ENCODE results near the gene FLNB. TPM values are rescaled to one million over a fixed set of nuclear protein-coding genes. Genes with fewer than 3 reads are reported as not detected.

The FLNB gene
- total RNA-seq, 1 experiment from 2014 or later, result 127 TPM

DNA sequence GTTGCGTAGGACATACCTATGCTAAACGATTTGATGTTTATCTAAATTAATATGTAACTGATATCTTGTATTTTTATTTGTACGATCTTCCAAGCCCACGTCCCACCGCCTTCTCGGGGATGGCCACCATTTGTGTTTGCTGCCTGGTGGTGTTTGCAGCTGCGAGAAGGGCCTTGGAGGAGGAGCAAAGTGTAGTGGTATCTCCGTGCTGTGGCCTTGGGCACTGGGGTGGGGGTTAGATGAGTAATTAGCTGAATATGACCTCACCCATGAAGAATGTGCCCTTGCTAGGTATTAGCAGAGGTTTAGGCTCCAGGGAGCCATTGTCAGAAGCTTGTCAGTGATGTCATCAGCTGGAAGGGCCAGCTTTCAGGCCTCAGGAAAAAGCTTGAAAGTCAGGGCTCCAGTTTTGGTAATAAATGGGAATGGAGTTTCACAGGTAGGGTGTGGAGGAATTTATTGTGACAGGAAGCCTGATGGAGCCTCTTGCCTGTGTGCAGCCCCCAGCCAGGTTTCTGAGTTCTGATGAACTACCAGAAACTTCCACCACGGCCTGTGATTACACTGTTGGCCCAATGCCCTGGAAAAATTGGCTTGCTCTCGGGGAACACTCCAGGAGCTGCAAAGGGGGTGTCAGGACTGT is 41.0 kb downstream of the FLNB start (continued):
- TF ChIP-seq, protein P1, sequence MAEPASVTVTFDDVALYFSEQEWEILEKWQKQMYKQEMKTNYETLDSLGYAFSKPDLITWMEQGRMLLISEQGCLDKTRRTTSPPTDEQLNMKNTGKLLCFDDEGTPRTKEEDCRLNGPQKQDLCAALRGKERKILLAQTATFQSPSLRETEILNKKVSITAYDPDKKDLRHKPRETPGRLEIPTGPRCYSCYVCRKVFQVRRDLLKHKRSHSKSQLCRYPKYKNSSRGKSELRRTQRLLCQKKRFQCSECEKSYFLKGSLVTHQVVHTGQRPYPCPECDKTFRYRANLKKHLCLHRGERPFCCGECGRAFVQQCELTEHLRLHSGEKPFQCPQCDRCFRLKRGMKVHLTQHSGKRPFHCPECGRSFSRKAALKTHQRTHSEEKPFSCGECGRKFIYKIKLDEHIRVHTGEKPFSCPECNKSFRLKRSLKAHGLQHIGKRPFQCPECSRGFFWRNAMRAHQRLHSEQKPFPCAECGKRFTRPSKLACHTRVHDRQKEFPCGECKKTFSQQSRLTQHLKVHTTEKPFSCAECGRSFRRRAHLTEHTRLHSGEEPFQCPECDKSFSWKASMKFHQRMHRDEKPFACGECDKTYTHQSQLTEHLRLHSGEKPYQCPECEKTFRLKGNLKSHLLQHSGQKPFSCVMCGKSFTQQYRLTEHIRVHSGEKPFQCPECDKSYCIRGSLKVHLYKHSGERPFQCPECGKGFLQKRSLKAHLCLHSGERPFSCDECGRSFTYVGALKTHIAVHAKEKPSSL (CRISPR knock-in tag; conservative IDR thresholded peaks at IDR 0.05), result no peak
- TF ChIP-seq FOXK1 (CRISPR knock-in tag; IDR thresholded peaks at IDR 0.05) (no peak), JUN (CRISPR knock-in tag; IDR thresholded peaks at IDR 0.05) (no peak), ESRRA (CRISPR knock-in tag; IDR thresholded peaks at IDR 0.05; ENCODE audit: borderline replicate concordance) (no peak), GABPB1 (CRISPR knock-in tag; IDR thresholded peaks at IDR 0.05) (peak; percentile 92; the same call in 1 of the 2 replicates), ELF4 (CRISPR knock-in tag; IDR thresholded peaks at IDR 0.05; ENCODE audit: low read depth) (no peak), GRHL2 (CRISPR knock-in tag; IDR thresholded peaks at IDR 0.05; ENCODE audit: insufficient replicate concordance, severe bottlenecking) (no peak), GTF2I (CRISPR knock-in tag; conservative IDR thresholded peaks at IDR 0.05) (no peak), TEAD4 (CRISPR knock-in tag; IDR thresholded peaks at IDR 0.05) (no peak), EMX1 (CRISPR knock-in tag; IDR thresholded peaks at IDR 0.05) (no peak), NR2C2 (CRISPR knock-in tag; IDR thresholded peaks at IDR 0.05) (no peak), ATF1 (CRISPR knock-in tag; IDR thresholded peaks at IDR 0.05) (no peak), ZNF232 (CRISPR knock-in tag; IDR thresholded peaks at IDR 0.05) (no peak), CBFB (CRISPR knock-in tag; IDR thresholded peaks at IDR 0.05; ENCODE audit: low read depth) (no peak), NFATC4 (CRISPR knock-in tag; IDR thresholded peaks at IDR 0.05) (no peak), MYBL2 (CRISPR knock-in tag; IDR thresholded peaks at IDR 0.05) (no peak)
- TF ChIP-seq, protein P2, sequence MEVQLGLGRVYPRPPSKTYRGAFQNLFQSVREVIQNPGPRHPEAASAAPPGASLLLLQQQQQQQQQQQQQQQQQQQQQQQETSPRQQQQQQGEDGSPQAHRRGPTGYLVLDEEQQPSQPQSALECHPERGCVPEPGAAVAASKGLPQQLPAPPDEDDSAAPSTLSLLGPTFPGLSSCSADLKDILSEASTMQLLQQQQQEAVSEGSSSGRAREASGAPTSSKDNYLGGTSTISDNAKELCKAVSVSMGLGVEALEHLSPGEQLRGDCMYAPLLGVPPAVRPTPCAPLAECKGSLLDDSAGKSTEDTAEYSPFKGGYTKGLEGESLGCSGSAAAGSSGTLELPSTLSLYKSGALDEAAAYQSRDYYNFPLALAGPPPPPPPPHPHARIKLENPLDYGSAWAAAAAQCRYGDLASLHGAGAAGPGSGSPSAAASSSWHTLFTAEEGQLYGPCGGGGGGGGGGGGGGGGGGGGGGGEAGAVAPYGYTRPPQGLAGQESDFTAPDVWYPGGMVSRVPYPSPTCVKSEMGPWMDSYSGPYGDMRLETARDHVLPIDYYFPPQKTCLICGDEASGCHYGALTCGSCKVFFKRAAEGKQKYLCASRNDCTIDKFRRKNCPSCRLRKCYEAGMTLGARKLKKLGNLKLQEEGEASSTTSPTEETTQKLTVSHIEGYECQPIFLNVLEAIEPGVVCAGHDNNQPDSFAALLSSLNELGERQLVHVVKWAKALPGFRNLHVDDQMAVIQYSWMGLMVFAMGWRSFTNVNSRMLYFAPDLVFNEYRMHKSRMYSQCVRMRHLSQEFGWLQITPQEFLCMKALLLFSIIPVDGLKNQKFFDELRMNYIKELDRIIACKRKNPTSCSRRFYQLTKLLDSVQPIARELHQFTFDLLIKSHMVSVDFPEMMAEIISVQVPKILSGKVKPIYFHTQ (CRISPR knock-in tag; IDR thresholded peaks at IDR 0.05), result no peak
- TF ChIP-seq, protein P3, sequence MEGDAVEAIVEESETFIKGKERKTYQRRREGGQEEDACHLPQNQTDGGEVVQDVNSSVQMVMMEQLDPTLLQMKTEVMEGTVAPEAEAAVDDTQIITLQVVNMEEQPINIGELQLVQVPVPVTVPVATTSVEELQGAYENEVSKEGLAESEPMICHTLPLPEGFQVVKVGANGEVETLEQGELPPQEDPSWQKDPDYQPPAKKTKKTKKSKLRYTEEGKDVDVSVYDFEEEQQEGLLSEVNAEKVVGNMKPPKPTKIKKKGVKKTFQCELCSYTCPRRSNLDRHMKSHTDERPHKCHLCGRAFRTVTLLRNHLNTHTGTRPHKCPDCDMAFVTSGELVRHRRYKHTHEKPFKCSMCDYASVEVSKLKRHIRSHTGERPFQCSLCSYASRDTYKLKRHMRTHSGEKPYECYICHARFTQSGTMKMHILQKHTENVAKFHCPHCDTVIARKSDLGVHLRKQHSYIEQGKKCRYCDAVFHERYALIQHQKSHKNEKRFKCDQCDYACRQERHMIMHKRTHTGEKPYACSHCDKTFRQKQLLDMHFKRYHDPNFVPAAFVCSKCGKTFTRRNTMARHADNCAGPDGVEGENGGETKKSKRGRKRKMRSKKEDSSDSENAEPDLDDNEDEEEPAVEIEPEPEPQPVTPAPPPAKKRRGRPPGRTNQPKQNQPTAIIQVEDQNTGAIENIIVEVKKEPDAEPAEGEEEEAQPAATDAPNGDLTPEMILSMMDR (IDR thresholded peaks at IDR 0.05), result no peak

DNA sequence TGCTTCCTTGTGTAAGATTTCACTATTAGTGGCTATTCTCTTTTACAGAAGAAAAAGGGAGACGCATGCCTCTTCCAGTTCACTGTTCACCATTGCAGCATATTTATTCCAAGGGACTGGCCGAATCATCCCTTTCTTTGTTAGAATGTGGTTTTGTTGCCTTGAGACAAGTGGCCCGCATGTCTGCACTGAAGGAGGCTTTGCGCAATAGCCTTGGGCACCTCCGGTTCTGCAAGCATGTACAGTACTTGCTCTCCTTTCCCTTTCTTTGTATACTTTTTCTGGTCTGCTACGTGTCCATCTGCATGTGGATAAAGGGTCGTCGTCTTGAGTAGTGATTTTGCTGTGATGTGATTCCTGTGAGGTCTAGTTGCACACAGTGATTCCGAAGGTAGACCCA is 43.0 kb downstream of the FLNB start:
- ATAC-seq (no peak), DNase-seq (ENCODE audit: low spot score) (no peak)
- CTCF ChIA-PET, result interaction anchor here (1.0 kb wide), 1 partner anchor 124 kb away, joined by 3 read pairs; no protein-coding TSS in a partner anchor
- Mint-ChIP-seq H3K36me3 (no peaks in the 10 kb centered on the region), H3K27me3 (ENCODE audit: low read depth) (no peaks in the 10 kb centered on the region), H3K4me3 (no peak overlapping the region), H3K4me1 (peaks cover 55% of the 10 kb centered on the region), H3K9me3 (no peaks in the 10 kb centered on the region), H3K27ac (peak overlapping the region; percentile 58)
- POLR2A ChIA-PET, result interaction anchor here (0.8 kb wide), 1 partner anchor 8 kb away, joined by 3 read pairs; no protein-coding TSS in a partner anchor
- TF ChIP-seq, protein P4, sequence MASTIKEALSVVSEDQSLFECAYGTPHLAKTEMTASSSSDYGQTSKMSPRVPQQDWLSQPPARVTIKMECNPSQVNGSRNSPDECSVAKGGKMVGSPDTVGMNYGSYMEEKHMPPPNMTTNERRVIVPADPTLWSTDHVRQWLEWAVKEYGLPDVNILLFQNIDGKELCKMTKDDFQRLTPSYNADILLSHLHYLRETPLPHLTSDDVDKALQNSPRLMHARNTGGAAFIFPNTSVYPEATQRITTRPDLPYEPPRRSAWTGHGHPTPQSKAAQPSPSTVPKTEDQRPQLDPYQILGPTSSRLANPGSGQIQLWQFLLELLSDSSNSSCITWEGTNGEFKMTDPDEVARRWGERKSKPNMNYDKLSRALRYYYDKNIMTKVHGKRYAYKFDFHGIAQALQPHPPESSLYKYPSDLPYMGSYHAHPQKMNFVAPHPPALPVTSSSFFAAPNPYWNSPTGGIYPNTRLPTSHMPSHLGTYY (CRISPR knock-in tag; IDR thresholded peaks at IDR 0.05), result no peak
- TF ChIP-seq, protein P5, sequence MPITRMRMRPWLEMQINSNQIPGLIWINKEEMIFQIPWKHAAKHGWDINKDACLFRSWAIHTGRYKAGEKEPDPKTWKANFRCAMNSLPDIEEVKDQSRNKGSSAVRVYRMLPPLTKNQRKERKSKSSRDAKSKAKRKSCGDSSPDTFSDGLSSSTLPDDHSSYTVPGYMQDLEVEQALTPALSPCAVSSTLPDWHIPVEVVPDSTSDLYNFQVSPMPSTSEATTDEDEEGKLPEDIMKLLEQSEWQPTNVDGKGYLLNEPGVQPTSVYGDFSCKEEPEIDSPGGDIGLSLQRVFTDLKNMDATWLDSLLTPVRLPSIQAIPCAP (CRISPR knock-in tag; IDR thresholded peaks at IDR 0.05), result no peak
- TF ChIP-seq ATF1 (CRISPR knock-in tag; IDR thresholded peaks at IDR 0.05), result no peak
- TF ChIP-seq TCF7 (CRISPR knock-in tag; IDR thresholded peaks at IDR 0.05; ENCODE audit: low read depth), result no peak
- TF ChIP-seq TP53 (CRISPR knock-in tag; IDR thresholded peaks at IDR 0.05), result no peak
- TF ChIP-seq, protein P6, sequence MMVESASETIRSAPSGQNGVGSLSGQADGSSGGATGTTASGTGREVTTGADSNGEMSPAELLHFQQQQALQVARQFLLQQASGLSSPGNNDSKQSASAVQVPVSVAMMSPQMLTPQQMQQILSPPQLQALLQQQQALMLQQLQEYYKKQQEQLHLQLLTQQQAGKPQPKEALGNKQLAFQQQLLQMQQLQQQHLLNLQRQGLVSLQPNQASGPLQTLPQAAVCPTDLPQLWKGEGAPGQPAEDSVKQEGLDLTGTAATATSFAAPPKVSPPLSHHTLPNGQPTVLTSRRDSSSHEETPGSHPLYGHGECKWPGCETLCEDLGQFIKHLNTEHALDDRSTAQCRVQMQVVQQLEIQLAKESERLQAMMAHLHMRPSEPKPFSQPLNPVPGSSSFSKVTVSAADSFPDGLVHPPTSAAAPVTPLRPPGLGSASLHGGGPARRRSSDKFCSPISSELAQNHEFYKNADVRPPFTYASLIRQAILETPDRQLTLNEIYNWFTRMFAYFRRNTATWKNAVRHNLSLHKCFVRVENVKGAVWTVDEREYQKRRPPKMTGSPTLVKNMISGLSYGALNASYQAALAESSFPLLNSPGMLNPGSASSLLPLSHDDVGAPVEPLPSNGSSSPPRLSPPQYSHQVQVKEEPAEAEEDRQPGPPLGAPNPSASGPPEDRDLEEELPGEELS (CRISPR knock-in tag; IDR thresholded peaks at IDR 0.05), result no peak
- no peak for TF ChIP-seq FOXP1 (CRISPR knock-in tag; IDR thresholded peaks at IDR 0.05; ENCODE audit: borderline replicate concordance)
- no peak for TF ChIP-seq TEAD4 (CRISPR knock-in tag; IDR thresholded peaks at IDR 0.05)
- TF ChIP-seq, protein P7, sequence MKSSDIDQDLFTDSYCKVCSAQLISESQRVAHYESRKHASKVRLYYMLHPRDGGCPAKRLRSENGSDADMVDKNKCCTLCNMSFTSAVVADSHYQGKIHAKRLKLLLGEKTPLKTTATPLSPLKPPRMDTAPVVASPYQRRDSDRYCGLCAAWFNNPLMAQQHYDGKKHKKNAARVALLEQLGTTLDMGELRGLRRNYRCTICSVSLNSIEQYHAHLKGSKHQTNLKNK (CRISPR knock-in tag; IDR thresholded peaks at IDR 0.05), result no peak
- TF ChIP-seq ZNF263 (CRISPR knock-in tag; IDR thresholded peaks at IDR 0.05; ENCODE audit: low read depth), result no peak
